Measurements from ENCODE around the gene CHID1.

DNA sequence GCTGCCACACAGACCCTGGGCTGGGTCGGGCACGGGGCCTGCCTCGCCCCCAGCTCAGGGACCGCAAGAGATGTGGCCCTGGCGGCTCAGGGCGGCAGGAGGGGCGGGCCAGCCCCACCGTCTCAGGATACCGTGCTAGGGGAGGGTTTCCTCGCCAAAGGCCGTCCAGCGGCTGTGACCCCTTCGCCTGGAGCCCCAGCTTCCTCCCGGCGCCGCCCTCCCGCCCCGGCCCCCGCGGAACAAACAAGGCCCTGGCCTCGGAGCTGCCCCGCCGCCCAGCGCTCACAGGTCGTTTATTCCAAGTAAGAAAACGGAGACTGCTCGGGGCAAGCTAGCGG lies 14.5 kb upstream of the CHID1 start:
- TF ChIP-seq POLR2A (IDR thresholded peaks at IDR 0.05; ENCODE audit: low read depth, low read length) (no peak), CEBPB (IDR thresholded peaks at IDR 0.05; ENCODE audit: low read depth, low read length) (no peak), MAZ (IDR thresholded peaks at IDR 0.05; ENCODE audit: borderline replicate concordance, low read depth, low read length) (no peak), SMC3 (IDR thresholded peaks at IDR 0.05; ENCODE audit: low read depth, low read length) (no peak)
- TF ChIP-seq, protein P1, sequence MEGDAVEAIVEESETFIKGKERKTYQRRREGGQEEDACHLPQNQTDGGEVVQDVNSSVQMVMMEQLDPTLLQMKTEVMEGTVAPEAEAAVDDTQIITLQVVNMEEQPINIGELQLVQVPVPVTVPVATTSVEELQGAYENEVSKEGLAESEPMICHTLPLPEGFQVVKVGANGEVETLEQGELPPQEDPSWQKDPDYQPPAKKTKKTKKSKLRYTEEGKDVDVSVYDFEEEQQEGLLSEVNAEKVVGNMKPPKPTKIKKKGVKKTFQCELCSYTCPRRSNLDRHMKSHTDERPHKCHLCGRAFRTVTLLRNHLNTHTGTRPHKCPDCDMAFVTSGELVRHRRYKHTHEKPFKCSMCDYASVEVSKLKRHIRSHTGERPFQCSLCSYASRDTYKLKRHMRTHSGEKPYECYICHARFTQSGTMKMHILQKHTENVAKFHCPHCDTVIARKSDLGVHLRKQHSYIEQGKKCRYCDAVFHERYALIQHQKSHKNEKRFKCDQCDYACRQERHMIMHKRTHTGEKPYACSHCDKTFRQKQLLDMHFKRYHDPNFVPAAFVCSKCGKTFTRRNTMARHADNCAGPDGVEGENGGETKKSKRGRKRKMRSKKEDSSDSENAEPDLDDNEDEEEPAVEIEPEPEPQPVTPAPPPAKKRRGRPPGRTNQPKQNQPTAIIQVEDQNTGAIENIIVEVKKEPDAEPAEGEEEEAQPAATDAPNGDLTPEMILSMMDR (conservative IDR thresholded peaks at IDR 0.05; ENCODE audit: low read depth, low read length): no peak
